Fibroblast of the aortic adventitia (primary cell): ENCODE data around the gene MPV17. TPM values are rescaled to one million over a fixed set of nuclear protein-coding genes. Genes with fewer than 3 reads are reported as not detected.

Experiments
- DNase-seq: peaks from one replicate; pipeline ENCODE4 v3.0.0-alpha.2; 2010; ENCODE audit warnings: low read depth
- H3K4me3 ChIP-seq: 2 replicates; pipeline ENCODE4 v1.5.1; 2011; ENCODE audit warnings: low read depth, mild to moderate bottlenecking, control low read depth, low read length, moderate library complexity
- total RNA-seq: library from RNA; depleted of rRNA; stranded (reverse); fragments of >200 nt; gene quantifications from 2 replicates; pipeline ENCODE4 v1.2.3, GENCODE V29; 2012; ENCODE audit warnings: low replicate concordance
- TF ChIP-seq, protein P1 (sequence below): IDR thresholded peaks from 2 replicates; pipeline ENCODE4 v1.5.1; 2011; ENCODE audit warnings: mild to moderate bottlenecking, low read length, control low read depth, inconsistent platforms; ENCODE audit not compliant: insufficient read depth

The MPV17 gene
- total RNA-seq, 1 donor = 92.8 TPM

DNA sequence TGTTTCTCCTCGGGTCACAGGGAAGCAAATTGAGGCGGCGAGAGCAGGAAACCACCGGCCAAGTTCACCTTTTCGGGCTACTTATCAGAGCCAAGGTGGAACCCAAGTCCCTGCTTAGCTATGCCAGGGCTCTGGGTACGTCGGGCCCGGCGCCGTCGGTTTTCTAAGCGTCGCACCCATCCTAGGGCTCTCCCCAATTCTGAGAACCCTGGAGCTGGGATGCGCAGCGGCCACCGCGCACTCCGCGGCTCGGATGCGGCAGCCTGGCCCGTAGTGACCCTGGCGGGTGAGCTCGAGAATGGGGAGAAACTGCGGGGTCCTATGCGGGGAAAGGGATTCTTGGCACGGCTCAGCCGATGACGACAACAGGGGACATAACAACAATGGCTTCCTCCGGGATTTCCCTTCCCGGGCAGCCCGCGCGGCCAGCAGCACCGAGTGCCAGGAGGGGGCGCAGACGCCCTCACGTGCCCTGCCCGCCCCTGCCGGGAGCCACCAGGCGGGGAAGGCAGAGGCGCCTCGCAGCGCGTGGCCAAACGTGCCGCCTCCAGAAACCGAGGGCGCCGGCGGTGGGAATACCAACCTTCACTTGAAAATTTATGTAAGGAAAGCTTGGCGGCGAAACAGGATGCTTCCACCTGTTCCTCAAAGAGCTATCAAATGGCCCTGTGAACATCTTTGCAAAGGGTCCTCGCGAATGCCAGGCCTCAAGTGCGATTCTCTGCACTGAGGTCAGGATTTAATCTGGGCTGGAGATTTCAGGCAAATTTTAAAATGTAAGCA is 58.0 kb downstream of the MPV17 start:
- H3K4me3 ChIP-seq = no peak overlapping the region
- TF ChIP-seq, protein P1, sequence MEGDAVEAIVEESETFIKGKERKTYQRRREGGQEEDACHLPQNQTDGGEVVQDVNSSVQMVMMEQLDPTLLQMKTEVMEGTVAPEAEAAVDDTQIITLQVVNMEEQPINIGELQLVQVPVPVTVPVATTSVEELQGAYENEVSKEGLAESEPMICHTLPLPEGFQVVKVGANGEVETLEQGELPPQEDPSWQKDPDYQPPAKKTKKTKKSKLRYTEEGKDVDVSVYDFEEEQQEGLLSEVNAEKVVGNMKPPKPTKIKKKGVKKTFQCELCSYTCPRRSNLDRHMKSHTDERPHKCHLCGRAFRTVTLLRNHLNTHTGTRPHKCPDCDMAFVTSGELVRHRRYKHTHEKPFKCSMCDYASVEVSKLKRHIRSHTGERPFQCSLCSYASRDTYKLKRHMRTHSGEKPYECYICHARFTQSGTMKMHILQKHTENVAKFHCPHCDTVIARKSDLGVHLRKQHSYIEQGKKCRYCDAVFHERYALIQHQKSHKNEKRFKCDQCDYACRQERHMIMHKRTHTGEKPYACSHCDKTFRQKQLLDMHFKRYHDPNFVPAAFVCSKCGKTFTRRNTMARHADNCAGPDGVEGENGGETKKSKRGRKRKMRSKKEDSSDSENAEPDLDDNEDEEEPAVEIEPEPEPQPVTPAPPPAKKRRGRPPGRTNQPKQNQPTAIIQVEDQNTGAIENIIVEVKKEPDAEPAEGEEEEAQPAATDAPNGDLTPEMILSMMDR = peak; percentile 24
- DNase-seq = no peak

GRCh38 chr2:27264253-27264752 is 58.6 kb downstream of the MPV17 start:
- TF ChIP-seq, protein P1 = no peak
- H3K4me3 ChIP-seq = no peak overlapping the region
- no peak for DNase-seq

- DNase-seq = no peak
- TF ChIP-seq, protein P1 = no peak
- H3K4me3 ChIP-seq = peak overlapping the region; percentile 54
These were observed 59.3 kb downstream of the MPV17 start for GRCh38 chr2:27263287-27264252.

DNA sequence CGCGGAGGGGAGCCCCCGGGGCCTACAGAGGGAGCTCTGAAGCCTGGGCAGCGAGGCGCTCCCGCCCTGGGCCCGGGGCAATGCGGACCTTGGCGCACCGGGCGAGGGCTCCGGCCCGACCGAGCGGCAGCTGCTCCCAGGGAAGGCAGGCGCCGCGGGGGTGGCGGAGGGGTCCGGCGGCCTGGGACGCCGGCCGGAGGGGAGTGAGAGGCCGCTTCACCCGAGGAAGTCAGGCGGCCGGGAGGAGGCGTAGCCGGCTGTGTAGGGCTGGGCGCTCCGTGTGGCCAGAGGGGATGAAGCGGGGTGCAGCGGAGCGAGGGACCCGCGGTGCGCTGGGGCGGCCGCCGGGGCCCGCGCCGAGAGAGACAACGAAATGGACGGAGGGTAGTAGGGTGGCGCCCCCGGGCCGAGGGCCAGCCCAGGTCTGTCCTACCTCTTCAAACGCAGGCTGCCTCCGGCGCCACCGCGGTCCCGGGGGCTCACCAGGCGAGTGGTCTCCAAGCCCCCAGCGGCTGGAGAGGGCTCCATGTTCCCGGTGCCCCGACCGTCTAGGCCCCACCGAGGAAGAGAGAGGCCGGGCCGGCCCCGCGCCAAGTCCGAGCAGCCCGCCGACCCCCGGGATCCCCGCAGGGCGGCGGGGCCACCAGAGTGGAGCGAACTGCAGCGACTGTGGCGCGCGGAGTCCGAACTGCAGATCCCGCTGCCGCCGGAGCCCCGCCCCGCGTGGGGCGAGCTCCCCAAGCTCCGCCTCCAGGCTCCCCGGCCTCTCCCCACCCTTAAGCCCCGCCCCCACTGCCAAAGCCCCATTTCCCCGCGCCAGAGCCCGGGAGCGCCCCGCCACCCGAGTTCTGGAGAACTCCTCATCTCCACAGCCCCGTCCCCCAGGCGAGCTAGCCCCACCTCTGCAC is 60.3 kb downstream of the MPV17 start, which contains the start of gene SLC30A3:
TSS of gene SLC30A3 (minus strand) at position 669 of the 908 bp plus-strand sequence. CDS start at position 528, 141 bp downstream.
- peak within 1 kb of the TSS; percentile 54 for H3K4me3 ChIP-seq
- DNase-seq = no peak
- TF ChIP-seq, protein P1 = no peak

DNA sequence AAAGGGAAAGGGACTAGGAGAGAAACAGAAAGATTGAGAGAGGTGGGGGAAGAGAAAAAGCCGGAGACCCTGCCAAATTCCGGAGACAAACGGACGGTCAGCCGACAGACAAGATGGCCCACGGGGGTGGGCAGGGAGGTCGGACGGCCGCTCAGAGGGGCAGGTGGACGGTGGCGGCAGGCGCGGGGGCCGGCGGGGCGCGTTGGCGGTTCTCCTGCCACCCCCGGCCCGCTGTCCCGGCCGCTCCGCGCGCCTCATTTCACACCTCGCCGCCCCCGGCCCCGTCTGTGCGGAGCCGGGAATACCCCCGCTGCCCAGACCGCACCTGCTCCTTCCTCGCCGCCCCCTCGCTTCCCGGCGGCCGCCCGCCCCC is 61.0 kb downstream of the MPV17 start:
- no peak for DNase-seq
- TF ChIP-seq, protein P1 = no peak
- H3K4me3 ChIP-seq = no peak overlapping the region
